ENCODE measurements around the gene MRTFA.
"Not testable (repeated sequence)": the region's sequence is repeated elsewhere in the genome, so short reads cannot be mapped to it uniquely, and the experiment has no call there.

MRTFA gene

DNA sequence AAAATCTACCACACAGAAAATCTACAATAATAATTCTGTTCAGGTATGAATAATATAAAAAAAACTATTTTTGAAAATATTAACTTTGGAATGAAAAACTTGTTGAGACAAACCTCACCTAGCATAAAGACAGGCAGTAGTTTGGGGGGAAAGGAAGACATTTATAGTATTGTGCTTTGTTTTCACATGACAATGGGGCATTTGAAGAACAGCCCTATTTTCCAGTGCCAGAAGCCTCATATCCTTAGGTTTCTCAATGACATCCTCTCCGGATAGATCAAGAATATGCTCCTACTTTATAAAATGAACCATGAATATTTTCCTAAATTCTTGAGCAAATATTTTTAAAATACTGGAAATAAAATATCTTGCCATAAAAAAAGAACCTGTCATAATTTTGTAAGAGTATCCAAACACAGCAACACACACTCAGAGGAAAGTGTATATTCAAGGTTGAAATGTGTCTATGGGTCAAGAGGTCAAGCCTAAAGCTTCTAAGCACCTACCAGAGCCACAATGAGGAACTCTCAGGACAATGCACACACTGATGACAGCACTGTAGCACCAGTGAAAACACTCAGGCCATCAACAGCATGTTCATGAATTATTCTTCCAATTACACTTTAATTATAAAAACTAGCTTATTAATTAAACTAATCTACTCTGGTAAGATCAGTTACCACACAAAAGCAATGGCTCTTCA, 68.7 kb downstream of the MRTFA start:
- Histone ChIP-seq H3K27me3 (ENCODE audit: insufficient read depth, low read length) (no peaks in the 10 kb centered on the region), H3K27ac (ENCODE audit: low read length) (no peak overlapping the region)

GRCh38 chr22:40567106-40567505, 69.4 kb downstream of the MRTFA start:
- Histone ChIP-seq H3K4me3 (ENCODE audit: low read length) (no peak overlapping the region), H3K9me3 (ENCODE audit: insufficient read depth, low read depth, low read length) (peaks cover 11% of the 10 kb centered on the region), H3K36me3 (ENCODE audit: insufficient read depth, low read depth, low read length) (peaks cover 3% of the 10 kb centered on the region), H3K27ac (ENCODE audit: low read length) (no peak overlapping the region), H3K9ac (ENCODE audit: low read depth, low read length) (no peak overlapping the region), H3K27me3 (ENCODE audit: insufficient read depth, low read length) (no peaks in the 10 kb centered on the region), H3K4me1 (ENCODE audit: insufficient read depth, low read length) (no peaks in the 10 kb centered on the region)

More for the DNA sequence above, 68.7 kb downstream of the MRTFA start:
- peaks cover 7% of the 10 kb centered on the region for H3K36me3 ChIP-seq (ENCODE audit: insufficient read depth, low read depth, low read length)
- H3K9me3 ChIP-seq (ENCODE audit: insufficient read depth, low read depth, low read length), result peaks cover 18% of the 10 kb centered on the region
- no peak overlapping the region for H3K9ac ChIP-seq (ENCODE audit: low read depth, low read length)
- H3K4me3 ChIP-seq (ENCODE audit: low read length), result no peak overlapping the region
- H3K4me1 ChIP-seq (ENCODE audit: insufficient read depth, low read length), result no peaks in the 10 kb centered on the region

DNA sequence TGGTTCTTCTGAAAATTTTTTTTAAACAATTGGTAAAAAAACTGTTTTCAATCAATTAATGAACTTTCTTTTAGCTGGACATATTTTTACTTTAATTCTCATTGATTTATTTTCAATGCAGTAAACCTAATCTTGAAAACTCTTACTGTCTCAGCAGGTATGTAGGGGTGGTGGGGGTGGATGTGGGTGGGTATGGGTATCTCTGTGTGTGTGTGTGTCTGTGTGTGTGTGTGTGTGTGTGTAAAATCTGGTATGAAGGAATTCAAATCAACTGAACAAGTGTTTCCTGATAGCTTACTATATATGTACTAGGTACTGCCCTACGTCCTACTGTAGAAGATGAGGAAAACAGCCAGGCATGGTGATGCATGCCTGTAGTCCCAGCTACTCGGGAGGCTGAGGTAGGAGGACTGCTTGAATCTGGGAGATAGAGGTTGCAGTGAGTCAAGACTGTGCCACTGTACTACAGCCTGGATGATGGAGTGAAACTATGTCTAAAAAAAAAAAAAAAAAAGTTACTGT, 75.5 kb downstream of the MRTFA start:
- Histone ChIP-seq H3K9me3 (ENCODE audit: insufficient read depth, low read depth, low read length) (no peaks in the 10 kb centered on the region), H3K4me1 (ENCODE audit: insufficient read depth, low read length) (peaks cover 8% of the 10 kb centered on the region; the same call in 1 of the 2 replicates), H3K36me3 (ENCODE audit: insufficient read depth, low read depth, low read length) (no peaks in the 10 kb centered on the region), H3K27me3 (ENCODE audit: insufficient read depth, low read length) (no peaks in the 10 kb centered on the region), H3K27ac (ENCODE audit: low read length) (no peak overlapping the region), H3K4me3 (ENCODE audit: low read length) (no peak overlapping the region), H3K9ac (ENCODE audit: low read depth, low read length) (no peak overlapping the region)

- Histone ChIP-seq H3K4me3 (ENCODE audit: low read length) (no peak overlapping the region), H3K36me3 (ENCODE audit: insufficient read depth, low read depth, low read length) (no peaks in the 10 kb centered on the region), H3K9me3 (ENCODE audit: insufficient read depth, low read depth, low read length) (no peaks in the 10 kb centered on the region), H3K27me3 (ENCODE audit: insufficient read depth, low read length) (no peaks in the 10 kb centered on the region), H3K9ac (ENCODE audit: low read depth, low read length) (no peak overlapping the region), H3K27ac (ENCODE audit: low read length) (no peak overlapping the region), H3K4me1 (ENCODE audit: insufficient read depth, low read length) (peaks cover 8% of the 10 kb centered on the region; the same call in 1 of the 2 replicates)
These were observed 76.0 kb downstream of the MRTFA start for GRCh38 chr22:40560551-40560950.

DNA sequence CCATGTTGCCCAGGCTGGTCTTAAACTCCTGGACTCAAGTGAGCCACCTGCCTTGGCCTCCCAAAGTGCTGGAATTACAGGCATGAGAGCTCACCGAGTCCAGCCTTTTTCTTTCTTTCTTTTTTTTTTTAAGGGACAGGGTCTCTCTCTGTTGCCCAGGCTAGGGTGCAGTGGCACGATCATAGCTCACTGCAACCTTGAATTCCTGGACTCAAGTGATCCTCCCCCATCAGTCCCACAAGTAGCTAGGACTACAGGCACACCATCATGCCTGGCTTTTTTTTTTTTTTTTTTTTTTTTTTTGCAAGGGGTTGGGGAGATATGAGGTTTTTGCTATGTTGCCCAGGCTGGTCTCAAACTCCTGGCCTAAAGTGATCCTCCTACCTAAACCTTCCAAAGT, 78.5 kb downstream of the MRTFA start:
- Histone ChIP-seq H3K27me3 (ENCODE audit: insufficient read depth, low read length) (no peaks in the 10 kb centered on the region), H3K4me1 (ENCODE audit: insufficient read depth, low read length) (peaks cover 17% of the 10 kb centered on the region), H3K27ac (ENCODE audit: low read length) (no peak overlapping the region), H3K4me3 (ENCODE audit: low read length) (no peak overlapping the region), H3K36me3 (ENCODE audit: insufficient read depth, low read depth, low read length) (no peaks in the 10 kb centered on the region), H3K9me3 (ENCODE audit: insufficient read depth, low read depth, low read length) (no peaks in the 10 kb centered on the region), H3K9ac (ENCODE audit: low read depth, low read length) (no peak overlapping the region)

DNA sequence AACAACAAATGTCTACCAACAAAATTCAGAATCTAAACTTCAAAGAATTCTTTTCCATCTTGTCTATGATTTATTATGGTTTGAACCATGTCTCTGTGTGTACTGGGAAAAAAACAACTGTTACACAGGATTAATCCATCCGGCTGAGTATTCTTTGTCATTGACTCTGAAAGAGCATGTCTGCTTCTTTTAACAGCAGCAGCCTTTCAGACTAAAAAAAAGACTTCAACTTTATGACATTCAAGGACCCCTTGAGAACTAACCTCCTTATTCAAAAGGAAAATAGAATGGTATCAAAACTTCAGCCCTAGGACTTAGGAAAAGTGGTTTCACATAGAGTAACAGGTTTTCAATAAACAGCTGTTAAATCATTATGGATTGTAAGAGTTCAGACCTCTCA, 79.9 kb downstream of the MRTFA start:
- H3K4me1 ChIP-seq (ENCODE audit: insufficient read depth, low read length), result peaks cover 17% of the 10 kb centered on the region
- no peak overlapping the region for H3K9ac ChIP-seq (ENCODE audit: low read depth, low read length)
- peaks cover 6% of the 10 kb centered on the region for H3K36me3 ChIP-seq (ENCODE audit: insufficient read depth, low read depth, low read length)
- no peaks in the 10 kb centered on the region for H3K9me3 ChIP-seq (ENCODE audit: insufficient read depth, low read depth, low read length)
- H3K27me3 ChIP-seq (ENCODE audit: insufficient read depth, low read length), result no peaks in the 10 kb centered on the region
- no peak overlapping the region for H3K4me3 ChIP-seq (ENCODE audit: low read length)
- H3K27ac ChIP-seq (ENCODE audit: low read length), result no peak overlapping the region

GRCh38 chr22:40554023-40554422, 82.5 kb downstream of the MRTFA start:
- not testable (repeated sequence) for H3K9me3 ChIP-seq (ENCODE audit: insufficient read depth, low read depth, low read length); H3K27me3 ChIP-seq (ENCODE audit: insufficient read depth, low read length)
- peaks cover 13% of the 10 kb centered on the region for H3K4me1 ChIP-seq (ENCODE audit: insufficient read depth, low read length)

GRCh38 chr22:40553014-40553554, 83.4 kb downstream of the MRTFA start:
- no peaks in the 10 kb centered on the region for H3K9me3 ChIP-seq (ENCODE audit: insufficient read depth, low read depth, low read length)
- H3K36me3 ChIP-seq (ENCODE audit: insufficient read depth, low read depth, low read length), result peaks cover 12% of the 10 kb centered on the region
- no peaks in the 10 kb centered on the region for H3K27me3 ChIP-seq (ENCODE audit: insufficient read depth, low read length)
- no peak overlapping the region for H3K27ac ChIP-seq (ENCODE audit: low read length)
- no peak overlapping the region for H3K9ac ChIP-seq (ENCODE audit: low read depth, low read length)
- H3K4me1 ChIP-seq (ENCODE audit: insufficient read depth, low read length), result peaks cover 13% of the 10 kb centered on the region
- H3K4me3 ChIP-seq (ENCODE audit: low read length), result no peak overlapping the region

More at GRCh38 chr22:40554023-40554422, 82.5 kb downstream of the MRTFA start:
- H3K9ac ChIP-seq (ENCODE audit: low read depth, low read length); H3K27ac ChIP-seq (ENCODE audit: low read length); H3K4me3 ChIP-seq (ENCODE audit: low read length): not testable (repeated sequence)
- H3K36me3 ChIP-seq (ENCODE audit: insufficient read depth, low read depth, low read length), result peaks cover 12% of the 10 kb centered on the region

DNA sequence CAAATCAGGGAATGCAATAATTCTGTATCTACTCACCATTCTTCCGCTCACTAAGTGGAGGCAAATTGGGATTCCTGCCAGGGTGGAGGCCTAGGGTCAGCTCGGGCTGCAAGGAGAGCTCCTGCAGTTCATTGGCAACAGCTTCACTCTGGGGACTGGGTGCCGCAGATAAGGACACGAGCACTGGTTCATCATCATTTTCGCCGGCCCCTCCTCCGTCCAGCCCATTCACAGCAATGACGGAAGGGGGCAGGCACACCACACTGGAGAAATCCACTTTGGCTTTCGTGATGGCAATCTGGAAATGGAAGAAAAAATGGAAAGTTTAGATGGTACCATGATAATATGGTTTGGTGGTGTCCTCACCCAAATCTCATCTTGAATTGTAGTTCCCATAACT, 84.4 kb downstream of the MRTFA start:
- Histone ChIP-seq H3K36me3 (ENCODE audit: insufficient read depth, low read depth, low read length) (peaks cover 12% of the 10 kb centered on the region), H3K4me3 (ENCODE audit: low read length) (no peak overlapping the region), H3K9me3 (ENCODE audit: insufficient read depth, low read depth, low read length) (no peaks in the 10 kb centered on the region), H3K4me1 (ENCODE audit: insufficient read depth, low read length) (peaks cover 13% of the 10 kb centered on the region), H3K9ac (ENCODE audit: low read depth, low read length) (no peak overlapping the region), H3K27ac (ENCODE audit: low read length) (no peak overlapping the region), H3K27me3 (ENCODE audit: insufficient read depth, low read length) (no peaks in the 10 kb centered on the region)

DNA sequence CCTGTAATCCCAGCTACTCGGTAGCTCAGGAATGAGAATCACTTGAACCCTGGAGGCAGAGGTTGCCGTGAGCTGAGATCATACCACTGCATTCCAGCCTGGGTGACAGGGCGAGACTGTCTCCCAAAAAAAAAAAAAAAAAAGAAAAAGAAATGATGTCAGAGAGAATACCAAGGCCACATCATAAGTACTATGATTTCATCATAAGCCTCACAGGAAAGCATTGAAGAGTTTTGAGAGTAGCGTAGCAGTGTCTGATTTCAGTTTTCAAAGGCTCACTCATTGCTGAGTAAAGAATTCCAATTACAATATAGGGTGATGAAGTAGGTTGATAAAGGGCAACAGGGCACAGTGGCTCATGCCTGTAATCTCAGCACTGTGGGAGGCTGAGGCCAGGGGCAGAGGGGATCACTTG, 88.8 kb downstream of the MRTFA start:
- Histone ChIP-seq H3K36me3 (ENCODE audit: insufficient read depth, low read depth, low read length) (peaks cover 12% of the 10 kb centered on the region), H3K27me3 (ENCODE audit: insufficient read depth, low read length) (no peaks in the 10 kb centered on the region), H3K9ac (ENCODE audit: low read depth, low read length) (no peak overlapping the region), H3K9me3 (ENCODE audit: insufficient read depth, low read depth, low read length) (no peaks in the 10 kb centered on the region), H3K4me1 (ENCODE audit: insufficient read depth, low read length) (no peaks in the 10 kb centered on the region), H3K27ac (ENCODE audit: low read length) (no peak overlapping the region), H3K4me3 (ENCODE audit: low read length) (no peak overlapping the region)

- Histone ChIP-seq H3K9ac (ENCODE audit: low read depth, low read length) (no peak overlapping the region), H3K36me3 (ENCODE audit: insufficient read depth, low read depth, low read length) (no peaks in the 10 kb centered on the region), H3K27ac (ENCODE audit: low read length) (no peak overlapping the region), H3K27me3 (ENCODE audit: insufficient read depth, low read length) (no peaks in the 10 kb centered on the region), H3K4me1 (ENCODE audit: insufficient read depth, low read length) (no peaks in the 10 kb centered on the region; the same call in 1 of the 2 replicates), H3K9me3 (ENCODE audit: insufficient read depth, low read depth, low read length) (no peaks in the 10 kb centered on the region), H3K4me3 (ENCODE audit: low read length) (no peak overlapping the region)
These were observed 91.8 kb downstream of the MRTFA start for GRCh38 chr22:40544758-40545157.

Data from iPS-20b (cell line).